Smooth muscle cell (in vitro differentiated cells): ENCODE results near the gene APBA3. TPM values are rescaled to one million over a fixed set of nuclear protein-coding genes. Genes with fewer than 3 reads are reported as not detected.

Experiments
- DNase-seq: peaks from one replicate; lab custom pipeline; 2025; ENCODE audit not compliant: unreplicated experiment; lab: John Stamatoyannopoulos, UW
- H2AFZ ChIP-seq: fragments of 200-600 bp; sonication (generic); 2 replicates; pipeline ENCODE4 v1.6.0; 2016; ENCODE audit warnings: antibody characterized with exemption, low read depth, mild to moderate bottlenecking
- H3F3A ChIP-seq: fragments of 200-600 bp; sonication (generic); 2 replicates; pipeline ENCODE4 v1.6.0; 2017; ENCODE audit warnings: antibody characterized with exemption, low read depth
- H3K27ac ChIP-seq: fragments of 200-600 bp; sonication (generic); 2 replicates; pipeline ENCODE4 v1.5.1; 2016; ENCODE audit warnings: low read depth, mild to moderate bottlenecking
- H3K27me3 ChIP-seq: fragments of 200-600 bp; sonication (generic); 2 replicates; pipeline ENCODE4 v1.6.1; 2016; ENCODE audit warnings: low read depth, mild to moderate bottlenecking
- H3K36me3 ChIP-seq: fragments of 200-600 bp; sonication (generic); 2 replicates; pipeline ENCODE4 v1.5.1; 2016; ENCODE audit warnings: low read depth
- H3K4me1 ChIP-seq: fragments of 200-600 bp; sonication (generic); 2 replicates; pipeline ENCODE4 v1.5.1; 2016; ENCODE audit warnings: low read depth
- H3K4me2 ChIP-seq: fragments of 200-600 bp; sonication (generic); 2 replicates; pipeline ENCODE4 v1.6.0; 2016; ENCODE audit warnings: mild to moderate bottlenecking
- H3K4me3 ChIP-seq: fragments of 200-600 bp; sonication (generic); 2 replicates; pipeline ENCODE4 v1.5.1; 2016; ENCODE audit warnings: mild to moderate bottlenecking
- H3K79me2 ChIP-seq: fragments of 200-600 bp; sonication (generic); 2 replicates; pipeline ENCODE4 v1.6.0; 2016; ENCODE audit warnings: low read depth, mild to moderate bottlenecking
- H3K9ac ChIP-seq: fragments of 200-600 bp; sonication (generic); 2 replicates; pipeline ENCODE4 v1.6.0; 2016; ENCODE audit warnings: low read depth
- H3K9me3 ChIP-seq: fragments of 200-600 bp; sonication (generic); replicated peaks from 2 replicates; pipeline ENCODE4 v1.5.1; 2016; ENCODE audit warnings: low read depth
- H4K20me1 ChIP-seq: fragments of 200-600 bp; sonication (generic); 2 replicates; pipeline ENCODE4 v1.6.0; 2016; ENCODE audit warnings: low read depth
- CTCF ChIP-seq: fragments of 200-600 bp; sonication (generic); IDR thresholded peaks from 2 replicates; pipeline ENCODE4 v1.5.1; 2017; ENCODE audit warnings: borderline replicate concordance, mild to moderate bottlenecking, antibody characterized with exemption; ENCODE audit not compliant: insufficient read depth, poor library complexity, severe bottlenecking
- WGBS: methylation state at CpG from one replicate; pipeline ENCODE4 v1.1.7; 2016; ENCODE audit warnings: low lambda C conversion rate; 5-methylcytosine and 5-hydroxymethylcytosine counted together
- polyA plus RNA-seq: library from polyadenylated mRNA; unstranded; fragments of >200 nt; fragmentation: Nextera tagmentation; extraction: Ambion mirVana; gene quantifications from 2 replicates; pipeline ENCODE4 v1.2.1, GENCODE V29; 2016
- total RNA-seq: library from RNA; depleted of rRNA; stranded (reverse); fragments of >200 nt; gene quantifications from 2 replicates; pipeline ENCODE4 v1.2.3, GENCODE V29; 2014

Gene APBA3
- total and polyA plus RNA-seq, 2 experiments from 2014 or later = 16.1 to 27.9 TPM

GRCh38 chr19:3737487-3738205, 23.8 kb downstream of the APBA3 start:
- Histone ChIP-seq H3K27me3 (no peaks in the 10 kb centered on the region), H3K9me3 (no peaks in the 10 kb centered on the region), H3K36me3 (no peaks in the 10 kb centered on the region), H4K20me1 (no peaks in the 10 kb centered on the region), H3K4me2 (no peak overlapping the region), H3K79me2 (no peaks in the 10 kb centered on the region), H3K4me3 (no peak overlapping the region), H3K4me1 (no peaks in the 10 kb centered on the region), H3K27ac (no peak overlapping the region), H3K9ac (no peak overlapping the region), H2AFZ (no peak overlapping the region), H3F3A (no peaks in the 10 kb centered on the region)
- no peak for DNase-seq
- TF ChIP-seq CTCF = no peak
- WGBS = 90% methylated on average over 10 of the region's 10 CpGs

- no peaks in the 10 kb centered on the region for H3K4me1 ChIP-seq
- no peak overlapping the region for H3K4me3 ChIP-seq
- H3K79me2 ChIP-seq = no peaks in the 10 kb centered on the region
- H2AFZ ChIP-seq = no peak overlapping the region
- TF ChIP-seq CTCF = no peak
- 92% methylated on average over 21 of the region's 21 CpGs for WGBS
- H3K27ac ChIP-seq = no peak overlapping the region
- no peak overlapping the region for H3K4me2 ChIP-seq
- H3K36me3 ChIP-seq = no peaks in the 10 kb centered on the region
- H4K20me1 ChIP-seq = no peaks in the 10 kb centered on the region
- H3K9ac ChIP-seq = no peak overlapping the region
- H3F3A ChIP-seq = no peaks in the 10 kb centered on the region
- DNase-seq = no peak
- no peaks in the 10 kb centered on the region for H3K9me3 ChIP-seq
- H3K27me3 ChIP-seq = no peaks in the 10 kb centered on the region
Measured at GRCh38 chr19:3736106-3736724, 25.3 kb downstream of the APBA3 start.

DNA sequence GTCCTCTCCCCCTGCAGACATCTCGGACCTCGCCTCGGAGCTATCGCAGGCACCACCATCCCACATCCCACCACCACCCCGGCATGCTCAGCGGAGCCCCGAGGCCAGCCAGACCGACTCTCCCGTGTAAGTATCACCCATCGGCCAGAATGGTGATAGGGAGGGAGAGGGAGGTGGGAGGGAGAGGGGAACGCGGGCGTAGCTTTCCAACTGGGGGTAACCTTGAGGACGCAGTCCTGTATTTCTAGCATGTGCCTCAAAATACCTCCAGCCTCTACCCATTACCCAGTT, 27.2 kb downstream of the APBA3 start:
- no peaks in the 10 kb centered on the region for H3K79me2 ChIP-seq
- no peaks in the 10 kb centered on the region for H3K36me3 ChIP-seq
- no peak overlapping the region for H3K27ac ChIP-seq
- no peaks in the 10 kb centered on the region for H3K4me1 ChIP-seq
- no peak overlapping the region for H3K4me3 ChIP-seq
- H3K4me2 ChIP-seq = no peak overlapping the region
- DNase-seq = no peak
- 95% methylated on average over 14 of the region's 14 CpGs for WGBS
- H2AFZ ChIP-seq = no peak overlapping the region
- TF ChIP-seq CTCF = no peak
- no peaks in the 10 kb centered on the region for H3K27me3 ChIP-seq
- H3K9ac ChIP-seq = no peak overlapping the region
- no peaks in the 10 kb centered on the region for H3K9me3 ChIP-seq
- H3F3A ChIP-seq = no peaks in the 10 kb centered on the region
- H4K20me1 ChIP-seq = no peaks in the 10 kb centered on the region
